Ovary (tissue), 9 donors: ENCODE results near the gene TRMU. TPM values are rescaled to one million over a fixed set of nuclear protein-coding genes. Genes with fewer than 3 reads are reported as not detected.

Experiments
- DNase-seq, 5 donors: peaks; one replicate each; pipeline ENCODE4 v3.0.0-alpha.2; 2019 to 2020
- H3K27ac ChIP-seq, 2 donors: fragments of 200-600 bp; one replicate each; pipeline versions ENCODE4 v1.5.1 to v1.8.0; 2019 to 2022
- H3K27me3 ChIP-seq: fragments of 200-600 bp; one replicate; pipeline ENCODE4 v1.8.0; 2022
- H3K36me3 ChIP-seq: fragments of 200-600 bp; sonication (generic); one replicate; pipeline ENCODE4 v1.5.1; 2019
- H3K4me1 ChIP-seq: one replicate; pipeline ENCODE4 v1.8.1; 2013; ENCODE audit warnings: mild to moderate bottlenecking, moderate library complexity; ENCODE audit not compliant: insufficient read depth
- H3K4me3 ChIP-seq: fragments of 200-600 bp; sonication (generic); one replicate; pipeline ENCODE4 v1.5.1; 2017
- H3K9me3 ChIP-seq, 2 donors: fragments of 200-600 bp in 1 of 2; sonication (generic) in 1 of 2; one replicate each; pipeline versions ENCODE4 v1.5.1 to v1.8.1; 2013 to 2019; ENCODE audit warnings: mild to moderate bottlenecking in 1 of 2, moderate library complexity in 1 of 2
- EP300 ChIP-seq: sonication (generic); formaldehyde crosslinking; IDR thresholded peaks from one replicate; pipeline ENCODE4 v1.6.1; 2017; ENCODE audit warnings: antibody characterized with exemption
- POLR2A ChIP-seq: fragments of 450-650 bp; IDR thresholded peaks from one replicate; pipeline ENCODE4 v1.6.1; 2017; ENCODE audit warnings: antibody characterized with exemption, mild to moderate bottlenecking, moderate library complexity
- WGBS, 3 donors: extraction: QIAGEN DNeasy Blood & Tissue Kit in 1 of 3; methylation state at CpG; one replicate each; pipeline versions ENCODE4 v1.1.5 to v1.1.7; 2013 to 2017; 5-methylcytosine and 5-hydroxymethylcytosine counted together
- intact Hi-C, 4 donors: fragments of 100-400 bp; cut with DNase I; formaldehyde crosslinking; loops; one replicate each; pipeline versions ENCODE4 v1.11.0 to v1.15.1; 2022 to 2023
- polyA plus RNA-seq, 2 donors: library from polyadenylated mRNA; stranded (reverse); fragments of 200-250 nt in 1 of 2; fragments of 350-450 nt in 1 of 2; fragmentation: Illumina TruSeq in 1 of 2; extraction: RNeasy Lipid Tissue Mini Kit (QIAGEN cat#74804) in 1 of 2; gene quantifications; one replicate each; pipeline ENCODE4 v1.2.3, GENCODE V29; 2013 to 2014
- total RNA-seq, 7 donors: library from RNA; depleted of rRNA in 2 of 7; stranded (reverse); fragments of >200 nt in 2 of 7; fragmentation: NEBNext Ultra II Directional in 3 of 7; extraction: Animal tissue kit (Norgen Biotek cat#: 25700) in 3 of 7; gene quantifications; one replicate each; pipeline versions ENCODE4 v1.1.0 to v1.2.4, GENCODE V29; 2016 to 2023
- TF ChIP-seq, protein P1 (sequence below), 3 donors: fragments of 450-650 bp in 2 of 3; fragments of 200-600 bp in 1 of 3; IDR thresholded peaks; one replicate each; pipeline versions ENCODE4 v1.5.1 to v1.8.0; 2016 to 2022; ENCODE audit warnings: antibody characterized with exemption in 3 of 3, mild to moderate bottlenecking in 1 of 3
- donor health status: DM: no; HTN: no; CAD: no; lungs with moderate emphysema.
- donor health status: DM: no; HTN: no; CAD: no.
- donor health status: Bipolar disorder and iron deficiency.
- donor health status: DM: yes; HTN: yes; CAD: no.
- donor health status: DM: no; HTN: no; CAD: no.
- donor health status: DM: yes; HTN: yes; CAD: no.

Gene TRMU
- total and polyA plus RNA-seq, 9 donors: 15.2 to 35.0 (median 30.3) TPM

DNA sequence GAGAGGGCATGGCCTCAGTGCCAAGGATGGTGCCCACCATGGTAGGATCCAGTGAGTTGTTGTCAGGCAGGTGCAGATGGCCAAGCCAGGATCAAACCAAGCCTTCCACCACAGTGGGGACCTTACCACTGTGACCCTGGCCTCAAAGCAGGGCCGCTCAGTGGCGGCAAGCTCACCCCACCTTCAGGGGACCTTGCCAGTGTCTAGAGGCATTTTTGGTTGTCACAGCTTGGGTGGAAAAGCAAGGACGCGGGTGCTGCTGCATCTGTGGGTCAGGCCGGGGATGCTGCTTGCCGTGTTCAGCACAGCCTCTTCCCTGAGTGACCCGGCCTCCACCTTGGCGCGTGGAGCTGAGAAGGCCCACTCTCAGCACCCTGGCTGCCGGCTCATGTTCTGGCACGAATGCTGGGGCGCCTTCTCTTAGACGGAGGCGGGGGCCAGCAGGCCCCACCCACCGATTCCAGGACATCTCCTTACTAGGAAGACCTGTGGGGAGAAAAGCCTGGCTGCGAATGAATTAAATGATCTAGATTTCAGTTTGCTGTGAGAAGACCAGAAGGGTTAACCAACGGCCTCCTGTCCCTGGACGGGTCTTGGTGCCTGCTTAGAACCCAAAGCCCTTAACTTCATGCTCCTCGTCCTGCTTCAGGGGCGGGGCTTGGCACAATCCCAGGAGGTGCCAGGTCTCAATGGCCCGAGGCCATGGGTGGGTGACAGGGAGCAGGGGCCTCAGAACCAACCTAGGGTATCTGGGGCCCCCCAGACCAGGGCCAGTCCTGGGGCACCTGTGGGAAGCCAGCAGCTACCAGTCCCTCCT, 18.9 kb downstream of the TRMU start:
- Histone ChIP-seq H3K27ac (no peak overlapping the region), H3K4me1 (no peaks in the 10 kb centered on the region), H3K27me3 (no peaks in the 10 kb centered on the region), H3K4me3 (no peak overlapping the region), H3K36me3 (no peaks in the 10 kb centered on the region), H3K9me3 (no peaks in the 10 kb centered on the region)
- intact Hi-C loops: loop anchor here in 1 of 4 donors (10.0 kb wide), 1 partner anchor 190 kb away; no protein-coding TSS in a partner anchor
- peak in 1 of 5 donors; percentile 41 for DNase-seq
- 75 to 82% (median 78%) methylated on average over 19 to 21 of the region's 21 CpGs for WGBS, 3 donors
- no peak for TF ChIP-seq EP300

DNA sequence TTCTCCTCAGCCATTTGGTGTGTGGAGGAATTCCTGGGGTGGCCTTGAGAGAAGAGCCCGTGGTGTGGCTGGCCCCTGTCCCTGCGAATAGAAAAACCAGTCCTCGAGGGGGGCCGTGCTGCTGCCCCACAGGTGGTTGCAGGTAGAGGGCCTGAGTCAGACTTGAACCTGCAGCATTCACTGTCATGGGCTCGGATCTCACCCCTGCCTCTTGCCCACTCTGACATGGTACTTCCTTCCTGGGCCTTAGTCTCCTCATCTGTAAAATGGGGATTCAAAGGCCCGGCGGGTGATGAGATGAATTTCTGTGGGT, 19.4 kb downstream of the TRMU start:
- DNase-seq: peak in 1 of 5 donors; percentile 19
- H3K36me3 ChIP-seq: no peaks in the 10 kb centered on the region
- 62 to 70% (median 65%) methylated on average over 7 of the region's 7 CpGs for WGBS, 3 donors
- no peak overlapping the region for H3K27ac ChIP-seq
- no peaks in the 10 kb centered on the region for H3K4me1 ChIP-seq
- no peak overlapping the region for H3K4me3 ChIP-seq
- intact Hi-C loops: loop anchor here in 1 of 4 donors (10.0 kb wide), 1 partner anchor 190 kb away; no protein-coding TSS in a partner anchor
- TF ChIP-seq, protein P1, sequence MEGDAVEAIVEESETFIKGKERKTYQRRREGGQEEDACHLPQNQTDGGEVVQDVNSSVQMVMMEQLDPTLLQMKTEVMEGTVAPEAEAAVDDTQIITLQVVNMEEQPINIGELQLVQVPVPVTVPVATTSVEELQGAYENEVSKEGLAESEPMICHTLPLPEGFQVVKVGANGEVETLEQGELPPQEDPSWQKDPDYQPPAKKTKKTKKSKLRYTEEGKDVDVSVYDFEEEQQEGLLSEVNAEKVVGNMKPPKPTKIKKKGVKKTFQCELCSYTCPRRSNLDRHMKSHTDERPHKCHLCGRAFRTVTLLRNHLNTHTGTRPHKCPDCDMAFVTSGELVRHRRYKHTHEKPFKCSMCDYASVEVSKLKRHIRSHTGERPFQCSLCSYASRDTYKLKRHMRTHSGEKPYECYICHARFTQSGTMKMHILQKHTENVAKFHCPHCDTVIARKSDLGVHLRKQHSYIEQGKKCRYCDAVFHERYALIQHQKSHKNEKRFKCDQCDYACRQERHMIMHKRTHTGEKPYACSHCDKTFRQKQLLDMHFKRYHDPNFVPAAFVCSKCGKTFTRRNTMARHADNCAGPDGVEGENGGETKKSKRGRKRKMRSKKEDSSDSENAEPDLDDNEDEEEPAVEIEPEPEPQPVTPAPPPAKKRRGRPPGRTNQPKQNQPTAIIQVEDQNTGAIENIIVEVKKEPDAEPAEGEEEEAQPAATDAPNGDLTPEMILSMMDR (IDR thresholded peaks at IDR 0.05): no peak
- no peak for TF ChIP-seq EP300
- no peak for TF ChIP-seq POLR2A
- no peaks in the 10 kb centered on the region for H3K27me3 ChIP-seq
- H3K9me3 ChIP-seq: no peaks in the 10 kb centered on the region

DNA sequence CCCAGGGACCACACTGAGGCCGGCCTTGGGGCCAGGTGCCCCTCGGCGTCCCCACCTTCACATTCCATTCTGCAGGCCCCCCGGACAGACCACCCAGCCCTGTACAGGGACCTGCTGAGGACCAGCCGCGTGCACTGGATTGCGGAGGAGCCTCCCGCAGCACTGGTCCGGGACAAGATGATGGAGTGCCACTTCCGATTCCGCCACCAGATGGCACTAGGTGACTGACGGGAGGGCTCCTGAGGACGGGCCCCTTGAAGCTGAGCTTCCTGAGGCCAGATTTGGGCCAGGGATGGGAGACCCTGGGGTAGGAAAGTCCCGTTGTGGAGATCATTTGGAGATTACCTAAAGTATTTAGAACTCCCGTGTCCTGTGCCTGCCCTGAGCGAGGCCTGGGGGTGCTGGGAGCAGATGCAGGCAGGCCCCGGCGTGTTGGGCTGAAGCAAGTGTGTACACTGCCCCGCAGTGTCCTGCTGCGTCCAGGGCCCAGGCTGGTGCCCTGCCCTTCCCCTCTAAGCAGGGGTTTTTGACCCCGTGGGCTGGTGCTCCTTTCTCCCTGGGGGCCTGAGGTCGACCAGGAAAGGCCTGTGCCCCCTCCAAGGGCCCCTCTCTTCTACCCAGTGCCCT, 20.0 kb downstream of the TRMU start:
- peak; percentile 44 to 74 (median 58) for DNase-seq
- 53 to 58% (median 55%) methylated on average over 21 to 22 of the region's 22 CpGs for WGBS, 3 donors
- Histone ChIP-seq H3K9me3 (no peaks in the 10 kb centered on the region), H3K27me3 (no peaks in the 10 kb centered on the region), H3K27ac (no peak overlapping the region), H3K4me3 (no peak overlapping the region), H3K4me1 (no peaks in the 10 kb centered on the region), H3K36me3 (no peaks in the 10 kb centered on the region)
- intact Hi-C loops: loop anchor here in 1 of 4 donors (10.0 kb wide), 1 partner anchor 189 kb away; no protein-coding TSS in a partner anchor
- TF ChIP-seq, protein P1 (IDR thresholded peaks at IDR 0.05): peak in 2 of 3 donors; percentile 19 to 34
- TF ChIP-seq EP300 (no peak), POLR2A (no peak)

GRCh38 chr22:46355996-46356471, 20.5 kb downstream of the TRMU start:
- Histone ChIP-seq H3K27ac (no peak overlapping the region), H3K9me3 (no peaks in the 10 kb centered on the region), H3K36me3 (no peaks in the 10 kb centered on the region), H3K4me1 (no peaks in the 10 kb centered on the region), H3K27me3 (no peaks in the 10 kb centered on the region), H3K4me3 (no peak overlapping the region)
- 79 to 88% (median 84%) methylated on average over 11 to 12 of the region's 12 CpGs for WGBS, 3 donors
- peak in 1 of 5 donors; percentile 15 for DNase-seq
- intact Hi-C loops: loop anchor here in 1 of 4 donors (10.0 kb wide), 1 partner anchor 189 kb away; no protein-coding TSS in a partner anchor
- TF ChIP-seq POLR2A (no peak), EP300 (no peak)
- TF ChIP-seq, protein P1 (IDR thresholded peaks at IDR 0.05): no peak
